ENCODE results near the gene ZC3HAV1L.

GRCh38 chr7:139059905-139060304, 24.1 kb upstream of the ZC3HAV1L start:
- TF ChIP-seq POLR2A (IDR thresholded peaks at IDR 0.05) = no peak
- no peak for TF ChIP-seq CTCF (IDR thresholded peaks at IDR 0.05)

Data from adrenal gland (tissue), 5 donors.